ENCODE results near the gene AIG1.

DNA sequence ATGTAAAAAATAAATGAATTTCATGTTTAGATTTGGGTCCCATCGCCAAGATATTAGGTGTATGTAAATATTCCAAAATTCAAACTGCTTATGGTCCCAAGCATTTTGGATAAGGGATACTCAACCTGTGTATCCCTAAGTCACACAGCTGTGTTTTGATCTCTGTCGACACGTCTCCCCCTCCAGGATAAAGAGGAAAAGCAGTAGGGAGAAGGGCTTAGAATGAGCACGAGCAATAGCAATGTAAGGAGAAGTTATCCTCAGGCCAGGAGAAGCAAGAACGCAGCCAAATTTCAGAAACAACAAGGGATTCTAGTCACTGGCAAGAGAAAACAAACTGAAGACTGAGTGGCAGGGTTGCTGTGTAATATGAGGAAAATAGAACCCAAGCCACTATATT is 181.2 kb downstream of the AIG1 start:
- TF ChIP-seq, protein P1, sequence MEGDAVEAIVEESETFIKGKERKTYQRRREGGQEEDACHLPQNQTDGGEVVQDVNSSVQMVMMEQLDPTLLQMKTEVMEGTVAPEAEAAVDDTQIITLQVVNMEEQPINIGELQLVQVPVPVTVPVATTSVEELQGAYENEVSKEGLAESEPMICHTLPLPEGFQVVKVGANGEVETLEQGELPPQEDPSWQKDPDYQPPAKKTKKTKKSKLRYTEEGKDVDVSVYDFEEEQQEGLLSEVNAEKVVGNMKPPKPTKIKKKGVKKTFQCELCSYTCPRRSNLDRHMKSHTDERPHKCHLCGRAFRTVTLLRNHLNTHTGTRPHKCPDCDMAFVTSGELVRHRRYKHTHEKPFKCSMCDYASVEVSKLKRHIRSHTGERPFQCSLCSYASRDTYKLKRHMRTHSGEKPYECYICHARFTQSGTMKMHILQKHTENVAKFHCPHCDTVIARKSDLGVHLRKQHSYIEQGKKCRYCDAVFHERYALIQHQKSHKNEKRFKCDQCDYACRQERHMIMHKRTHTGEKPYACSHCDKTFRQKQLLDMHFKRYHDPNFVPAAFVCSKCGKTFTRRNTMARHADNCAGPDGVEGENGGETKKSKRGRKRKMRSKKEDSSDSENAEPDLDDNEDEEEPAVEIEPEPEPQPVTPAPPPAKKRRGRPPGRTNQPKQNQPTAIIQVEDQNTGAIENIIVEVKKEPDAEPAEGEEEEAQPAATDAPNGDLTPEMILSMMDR (IDR thresholded peaks at IDR 0.05; ENCODE audit: poor library complexity), result no peak
- TF ChIP-seq EZH2 (IDR thresholded peaks at IDR 0.05; ENCODE audit: borderline replicate concordance), result no peak
- no peak for TF ChIP-seq EZH2phosphoT487 (IDR thresholded peaks at IDR 0.05; ENCODE audit: low read depth, severe bottlenecking, unreplicated experiment)

Measured in hepatocyte (in vitro differentiated cells).